ENCODE data around the gene STK39. TPM values are rescaled to one million over a fixed set of nuclear protein-coding genes. Genes with fewer than 3 reads are reported as not detected.
"Not testable (repeated sequence)": the region's sequence is repeated elsewhere in the genome, so short reads cannot be mapped to it uniquely, and the experiment has no call there.

Gene STK39
- total and polyA plus RNA-seq, 2 experiments from 2014 or later: 32.7 to 51.7 TPM

- Histone ChIP-seq H3K9me3 (ENCODE audit: low read depth) (no peaks in the 10 kb centered on the region), H3K4me1 (ENCODE audit: low read depth) (no peaks in the 10 kb centered on the region), H3K27me3 (no peaks in the 10 kb centered on the region), H3K4me3 (no peak overlapping the region), H3K27ac (no peak overlapping the region), H3K36me3 (no peaks in the 10 kb centered on the region)
- TF ChIP-seq CTCF (IDR thresholded peaks at IDR 0.05; ENCODE audit: low read depth, low read length): no peak
- DNase-seq (ENCODE audit: low read depth in 1 of 2, low spot score in 1 of 2): no peak
Measured at GRCh38 chr2:168289880-168290279, 42.5 kb upstream of the STK39 start.

- no peaks in the 10 kb centered on the region for H3K27me3 ChIP-seq
- H3K36me3 ChIP-seq: no peaks in the 10 kb centered on the region
- H3K27ac ChIP-seq: no peak overlapping the region
- no peak overlapping the region for H3K4me3 ChIP-seq
- no peak for TF ChIP-seq CTCF (IDR thresholded peaks at IDR 0.05; ENCODE audit: low read depth, low read length)
- no peak for DNase-seq (ENCODE audit: low read depth in 1 of 2, low spot score in 1 of 2)
- H3K4me1 ChIP-seq (ENCODE audit: low read depth): no peaks in the 10 kb centered on the region
- no peaks in the 10 kb centered on the region for H3K9me3 ChIP-seq (ENCODE audit: low read depth)
Measured at GRCh38 chr2:168286535-168286934, 39.1 kb upstream of the STK39 start.

- H3K27me3 ChIP-seq: no peaks in the 10 kb centered on the region
- H3K27ac ChIP-seq: no peak overlapping the region
- no peaks in the 10 kb centered on the region for H3K9me3 ChIP-seq (ENCODE audit: low read depth)
- DNase-seq (ENCODE audit: low read depth in 1 of 2, low spot score in 1 of 2): peak in 1 of 2 donors; percentile 70
- TF ChIP-seq CTCF (IDR thresholded peaks at IDR 0.05; ENCODE audit: low read depth, low read length): no peak
- no peak overlapping the region for H3K4me3 ChIP-seq
- H3K36me3 ChIP-seq: no peaks in the 10 kb centered on the region
- H3K4me1 ChIP-seq (ENCODE audit: low read depth): no peaks in the 10 kb centered on the region
Measured at GRCh38 chr2:168278424-168278888, 31.1 kb upstream of the STK39 start.

- Histone ChIP-seq H3K36me3 (no peaks in the 10 kb centered on the region), H3K27ac (no peak overlapping the region), H3K9me3 (ENCODE audit: low read depth) (no peaks in the 10 kb centered on the region), H3K4me1 (ENCODE audit: low read depth) (no peaks in the 10 kb centered on the region), H3K27me3 (no peaks in the 10 kb centered on the region), H3K4me3 (no peak overlapping the region)
- TF ChIP-seq CTCF (IDR thresholded peaks at IDR 0.05; ENCODE audit: low read depth, low read length): no peak
- no peak for DNase-seq (ENCODE audit: low read depth in 1 of 2, low spot score in 1 of 2)
Measured at GRCh38 chr2:168277276-168277675, 29.9 kb upstream of the STK39 start.

- Histone ChIP-seq H3K27me3 (no peaks in the 10 kb centered on the region), H3K4me3 (no peak overlapping the region), H3K27ac (no peak overlapping the region), H3K36me3 (no peaks in the 10 kb centered on the region), H3K9me3 (ENCODE audit: low read depth) (no peaks in the 10 kb centered on the region), H3K4me1 (ENCODE audit: low read depth) (no peaks in the 10 kb centered on the region)
- DNase-seq (ENCODE audit: low read depth in 1 of 2, low spot score in 1 of 2): peak; percentile 6 to 29
- TF ChIP-seq CTCF (IDR thresholded peaks at IDR 0.05; ENCODE audit: low read depth, low read length): no peak
Measured at GRCh38 chr2:168272225-168272624, 24.8 kb upstream of the STK39 start.

- not testable (repeated sequence) for H3K4me3 ChIP-seq; H3K9me3 ChIP-seq (ENCODE audit: low read depth); H3K36me3 ChIP-seq; H3K27me3 ChIP-seq; H3K27ac ChIP-seq; H3K4me1 ChIP-seq (ENCODE audit: low read depth); DNase-seq (ENCODE audit: low read depth in 1 of 2, low spot score in 1 of 2)
Measured at GRCh38 chr2:168262926-168263325, 15.5 kb upstream of the STK39 start.

All from cardiac muscle cell (in vitro differentiated cells and primary cell).